HepG2 (cell line): ENCODE measurements around the gene MAGI1. TPM values are rescaled to one million over a fixed set of nuclear protein-coding genes. Genes with fewer than 3 reads are reported as not detected.

Experiments used
- ATAC-seq: fragments of 200-7000 bp; cut with Tn5 transposase; 3 replicates; pipeline ENCODE4 v1.9.1; 2020; ENCODE audit warnings: mild to moderate bottlenecking, moderate library complexity
- BruUV-seq: library from RNA; stranded (reverse); fragments of 400-500 nt; replicated peaks from 2 replicates; lab custom pipeline; 2021; lab: Mats Ljungman, UMichigan
- CTCF ChIA-PET: fragments of 300-600 bp; formaldehyde crosslinking; extraction: SDS; loops from one replicate; lab custom pipeline; 2021; ENCODE audit warnings: low total read pairs, inconsistent platforms, low intra/inter-chr PET ratio; lab: Yijun Ruan, JAX
- POLR2A ChIA-PET: fragments of 350-600 bp; sonication (Branson Sonifier 250); formaldehyde crosslinking; loops from one replicate; lab custom pipeline; 2020; ENCODE audit warnings: antibody characterized with exemption, inconsistent platforms; lab: Yijun Ruan, JAX
- DNase-seq: peaks from one replicate; pipeline ENCODE4 v3.0.0-alpha.2; 2015; ENCODE audit warnings: low spot score
- FAIRE-seq: peaks from 3 replicates; lab custom pipeline; 2011; peaks lifted over from hg19 to GRCh38; lab: Jason Lieb, UNC
- H2AFZ ChIP-seq: one replicate; pipeline ENCODE4 v1.6.1; 2011; ENCODE audit warnings: low read length, inconsistent platforms
- H3K27ac ChIP-seq: fragments of 300-600 bp; 3 replicates; pipeline ENCODE4 v1.8.0; 2011; ENCODE audit warnings: mixed run types, mild to moderate bottlenecking, mixed read lengths, low read length, inconsistent platforms; ENCODE audit not compliant: insufficient read depth; ENCODE audit errors: extremely low read length
- H3K27me3 ChIP-seq, 2 experiments: fragments of 200-600 bp in 1 of 2; 2 replicates in 1 of 2; 3 replicates in 1 of 2; pipeline versions ENCODE4 v1.6.0 to v1.8.0; 2011; ENCODE audit warnings: low read length in 2 of 2, mild to moderate bottlenecking in 2 of 2, moderate library complexity in 2 of 2, inconsistent platforms in 1 of 2; ENCODE audit not compliant: insufficient read depth in 2 of 2, control insufficient read depth in 1 of 2
- H3K36me3 ChIP-seq, 2 experiments: fragments of 200-600 bp in 1 of 2; replicated peaks in 1 of 2; 2 replicates in 1 of 2; 3 replicates in 1 of 2; pipeline versions ENCODE4 v1.5.1 to v1.8.0; 2011; ENCODE audit warnings: low read length in 2 of 2, inconsistent platforms in 1 of 2; ENCODE audit not compliant: insufficient read depth in 2 of 2, control insufficient read depth in 1 of 2
- H3K4me1 ChIP-seq: 2 replicates; pipeline ENCODE4 v1.5.1; 2012; ENCODE audit warnings: low read length, inconsistent platforms; ENCODE audit not compliant: insufficient read depth
- H3K4me2 ChIP-seq: 2 replicates; pipeline ENCODE4 v1.6.0; 2011; ENCODE audit warnings: low read depth, low read length, inconsistent platforms
- H3K4me3 ChIP-seq, 3 experiments: fragments of 200-600 bp in 1 of 3; sonication (generic), shearing (Covaris generic) in 1 of 3; replicated peaks in 1 of 3; 2 replicates each; pipeline ENCODE4 v1.5.1; 2011 to 2016; ENCODE audit warnings: low read length in 3 of 3, inconsistent platforms in 2 of 3, low read depth in 2 of 3, mild to moderate bottlenecking in 2 of 3, control low read depth in 1 of 3, mixed read lengths in 1 of 3; ENCODE audit not compliant: insufficient read depth in 1 of 3
- H3K79me2 ChIP-seq: one replicate; pipeline ENCODE4 v1.6.1; 2011; ENCODE audit warnings: low read length, inconsistent platforms; ENCODE audit not compliant: insufficient read depth
- H3K9ac ChIP-seq: 2 replicates; pipeline ENCODE4 v1.6.0; 2011; ENCODE audit warnings: mild to moderate bottlenecking, low read depth, low read length, inconsistent platforms; ENCODE audit not compliant: insufficient read depth
- H3K9me3 ChIP-seq: 2 replicates; pipeline ENCODE4 v1.5.1; 2012; ENCODE audit warnings: mild to moderate bottlenecking, low read length
- H4K20me1 ChIP-seq: 2 replicates; pipeline ENCODE4 v1.6.0; 2011; ENCODE audit warnings: inconsistent platforms, mild to moderate bottlenecking, low read length, moderate library complexity; ENCODE audit not compliant: insufficient read depth
- CC2D1A ChIP-seq: sonication (generic); formaldehyde crosslinking; IDR thresholded peaks from 2 replicates; pipeline ENCODE4 v1.8.1; 2023; ENCODE audit warnings: mild to moderate bottlenecking, missing genetic modification reagents
- HNF1B ChIP-seq: sonication (generic); formaldehyde crosslinking; IDR thresholded peaks from 2 replicates; pipeline ENCODE4 v1.5.1; 2020; ENCODE audit warnings: mild to moderate bottlenecking, moderate library complexity, missing genetic modification reagents
- KAT8 ChIP-seq: IDR thresholded peaks from 2 replicates; pipeline ENCODE4 v1.6.1; 2016; ENCODE audit warnings: missing genetic modification reagents, missing compliant biosample characterization
- RBM39 ChIP-seq: fragments of 200-400 bp; formaldehyde crosslinking; IDR thresholded peaks from one replicate; pipeline ENCODE4 v1.6.1; 2018; ENCODE audit warnings: antibody characterized with exemption, mild to moderate bottlenecking, low read depth, low read length; ENCODE audit not compliant: poor library complexity, severe bottlenecking
- TBL1XR1 ChIP-seq: fragments of 150-350 bp; IDR thresholded peaks from 2 replicates; pipeline ENCODE4 v1.6.1; 2014; ENCODE audit warnings: borderline replicate concordance, low read length; ENCODE audit not compliant: partially characterized antibody
- TBX3 ChIP-seq: fragments of 450-650 bp; IDR thresholded peaks from 2 replicates; pipeline ENCODE4 v1.6.1; 2017; ENCODE audit warnings: antibody characterized with exemption, mild to moderate bottlenecking, inconsistent platforms, borderline replicate concordance
- TEF ChIP-seq: sonication (generic); formaldehyde crosslinking; IDR thresholded peaks from 2 replicates; pipeline ENCODE4 v1.5.0; 2020; ENCODE audit warnings: missing genetic modification reagents
- ZNF773 ChIP-seq: sonication (generic); formaldehyde crosslinking; IDR thresholded peaks from 2 replicates; pipeline ENCODE4 v1.4.0; 2020; ENCODE audit warnings: missing genetic modification reagents, borderline replicate concordance
- WGBS: methylation state at CpG from one replicate; pipeline ENCODE4 v1.1.6; 2017; ENCODE audit warnings: low lambda C conversion rate; 5-methylcytosine and 5-hydroxymethylcytosine counted together
- in situ Hi-C: cut with HindIII; loops from 2 replicates; pipeline ENCODE4 v1.10.0; 2017; ENCODE audit warnings: low pct_unique_long_range_greater_than_20kb; ENCODE audit not compliant: extremely low pct_ligation_motif_present
- intact Hi-C: fragments of 100-400 bp; cut with micrococcal nuclease; formaldehyde crosslinking; loops from one replicate; pipeline ENCODE4 v1.10.0; 2022; ENCODE audit not compliant: unreplicated experiment
- polyA plus RNA-seq, 8 experiments: library from polyadenylated mRNA; depleted of rRNA in 3 of 8; stranded (reverse) in 7 of 8; unstranded in 1 of 8; fragments of >200 nt; fragmentation: Illumina TruSeq in 4 of 8; extraction: Trizol in 4 of 8; gene quantifications; 2 replicates each; pipeline versions ENCODE4 v1.2.1 to v1.2.3, GENCODE V29; 2011 to 2016; ENCODE audit warnings: low read depth in 4 of 8, missing spikeins in 1 of 8, mixed read lengths in 1 of 8; ENCODE audit not compliant: insufficient read depth in 1 of 8
- total RNA-seq, 5 experiments: library from RNA; depleted of rRNA; stranded (reverse); fragments of >200 nt; fragmentation: Illumina TruSeq; extraction: Trizol; gene quantifications; 2 replicates each; pipeline ENCODE4 v1.2.3, GENCODE V29; 2016; ENCODE audit warnings: low read depth in 1 of 5

The MAGI1 gene
- total and polyA plus RNA-seq, 2 of the 13 experiments (the other 11 are each of a cell fraction or from before 2014, with no cell fraction given), result 22.2 to 26.0 TPM

GRCh38 chr3:65351753-65352152, 687.0 kb downstream of the MAGI1 start:
- FAIRE-seq, result no peak

More at GRCh38 chr3:65351753-65352152, 687.0 kb downstream of the MAGI1 start:
- no peaks in the 10 kb centered on the region for H3K27me3 ChIP-seq
- in situ Hi-C loops, result no loop called here
- POLR2A ChIA-PET, result no interaction called here
- no TSS peak for BruUV-seq
- TF ChIP-seq TEF (CRISPR knock-in tag), result no peak
- TF ChIP-seq TBX3, result no peak
- no peak for TF ChIP-seq ZNF773
- no peak for TF ChIP-seq KAT8 (CRISPR knock-in tag)
- no peak for TF ChIP-seq CC2D1A (CRISPR knock-in tag)
- TF ChIP-seq HNF1B, result no peak
- TF ChIP-seq TBL1XR1, result no peak
- TF ChIP-seq RBM39, result no peak
- intact Hi-C loops, result no loop called here
- WGBS, result 81% methylated on average over 4 of the region's 4 CpGs
- DNase-seq, result no peak
- CTCF ChIA-PET, result no interaction called here
- H3K36me3 ChIP-seq, result peaks cover 1 to 16% of the 10 kb centered on the region in 2 experiments; a peak in 4 of 5 replicates
- ATAC-seq, result no peak
- H3K27ac ChIP-seq, result no peak overlapping the region
- no peaks in the 10 kb centered on the region for H3K79me2 ChIP-seq
- no peak overlapping the region for H3K4me2 ChIP-seq
- peaks cover 31% of the 10 kb centered on the region for H3K4me1 ChIP-seq
- no peak overlapping the region for H3K4me3 ChIP-seq
- no peak overlapping the region for H3K9ac ChIP-seq
- no peak overlapping the region for H2AFZ ChIP-seq
- H3K9me3 ChIP-seq, result no peaks in the 10 kb centered on the region
- no peaks in the 10 kb centered on the region for H4K20me1 ChIP-seq
